ENCODE data around the gene FLT4.

DNA sequence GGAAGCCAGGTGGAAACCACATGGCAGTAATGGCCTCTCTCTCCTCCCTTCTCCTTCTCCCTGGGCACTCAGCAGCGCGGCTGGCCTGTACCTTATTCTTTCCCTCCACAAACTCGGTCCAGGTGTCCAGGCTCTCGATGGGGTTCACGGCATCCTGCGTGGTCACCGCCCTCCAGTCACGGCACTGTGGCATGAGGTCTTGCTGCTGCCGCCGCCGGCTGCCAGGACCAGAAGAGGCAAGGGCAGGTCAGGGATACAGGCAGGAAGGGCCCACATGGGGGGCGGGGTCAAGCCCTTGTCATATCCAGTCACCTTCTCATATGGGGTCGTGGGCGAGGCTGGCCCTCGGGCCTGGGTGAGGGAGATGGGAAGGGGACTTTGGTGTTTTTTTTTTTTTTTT, 25.6 kb downstream of the FLT4 start:
- TF ChIP-seq, protein P1, sequence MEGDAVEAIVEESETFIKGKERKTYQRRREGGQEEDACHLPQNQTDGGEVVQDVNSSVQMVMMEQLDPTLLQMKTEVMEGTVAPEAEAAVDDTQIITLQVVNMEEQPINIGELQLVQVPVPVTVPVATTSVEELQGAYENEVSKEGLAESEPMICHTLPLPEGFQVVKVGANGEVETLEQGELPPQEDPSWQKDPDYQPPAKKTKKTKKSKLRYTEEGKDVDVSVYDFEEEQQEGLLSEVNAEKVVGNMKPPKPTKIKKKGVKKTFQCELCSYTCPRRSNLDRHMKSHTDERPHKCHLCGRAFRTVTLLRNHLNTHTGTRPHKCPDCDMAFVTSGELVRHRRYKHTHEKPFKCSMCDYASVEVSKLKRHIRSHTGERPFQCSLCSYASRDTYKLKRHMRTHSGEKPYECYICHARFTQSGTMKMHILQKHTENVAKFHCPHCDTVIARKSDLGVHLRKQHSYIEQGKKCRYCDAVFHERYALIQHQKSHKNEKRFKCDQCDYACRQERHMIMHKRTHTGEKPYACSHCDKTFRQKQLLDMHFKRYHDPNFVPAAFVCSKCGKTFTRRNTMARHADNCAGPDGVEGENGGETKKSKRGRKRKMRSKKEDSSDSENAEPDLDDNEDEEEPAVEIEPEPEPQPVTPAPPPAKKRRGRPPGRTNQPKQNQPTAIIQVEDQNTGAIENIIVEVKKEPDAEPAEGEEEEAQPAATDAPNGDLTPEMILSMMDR (IDR thresholded peaks at IDR 0.05; ENCODE audit: low read depth, low read length) = no peak
- TF ChIP-seq EZH2phosphoT487 (IDR thresholded peaks at IDR 0.05; ENCODE audit: low read depth) = no peak
